GM19438 (cell line): ENCODE results near the gene SFMBT1.

Experiments
- ATAC-seq: cut with Tn5 transposase; IDR thresholded peaks from one replicate; pipeline ENCODE4 v1.9.1; 2021; ENCODE audit warnings: low read depth; ENCODE audit not compliant: unreplicated experiment

The SFMBT1 gene

DNA sequence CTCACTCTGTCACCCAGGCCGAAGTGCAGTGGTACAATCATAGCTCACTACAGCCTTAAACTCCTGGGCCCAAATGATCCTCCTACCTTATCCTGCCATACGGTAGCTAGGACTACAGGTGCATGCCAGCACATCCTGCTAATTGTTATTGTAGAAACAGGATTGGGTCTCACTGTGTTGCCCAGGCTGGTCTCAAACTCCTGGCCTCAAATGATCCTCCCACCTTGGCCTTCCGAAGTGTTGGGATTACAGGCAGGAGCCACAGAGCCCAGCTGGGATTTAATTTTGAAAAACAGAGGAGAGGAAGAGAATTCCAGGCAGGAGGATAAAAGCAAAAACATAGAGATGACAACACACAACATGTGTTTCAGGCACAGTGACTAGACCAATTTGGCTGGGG lies 40.5 kb downstream of the SFMBT1 start:
- ATAC-seq: no peak

DNA sequence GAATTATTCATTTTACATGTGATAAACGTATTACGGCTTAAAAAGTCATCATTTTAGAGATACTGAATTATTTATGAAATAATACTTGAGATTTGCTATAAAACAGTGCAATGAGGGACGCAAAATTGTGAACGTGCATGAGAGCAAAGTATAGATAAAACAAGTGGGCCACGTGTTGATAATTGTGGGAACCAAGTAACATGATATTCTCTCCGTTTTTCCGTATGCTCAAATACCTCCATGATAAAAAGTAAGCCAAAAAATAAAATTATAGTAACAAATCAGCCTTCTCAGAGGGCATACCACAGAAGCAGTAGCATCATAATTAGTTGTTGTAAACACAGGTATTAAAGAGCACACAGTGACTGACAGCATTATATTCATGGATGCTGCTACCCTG lies 42.6 kb downstream of the SFMBT1 start:
- ATAC-seq: no peak

DNA sequence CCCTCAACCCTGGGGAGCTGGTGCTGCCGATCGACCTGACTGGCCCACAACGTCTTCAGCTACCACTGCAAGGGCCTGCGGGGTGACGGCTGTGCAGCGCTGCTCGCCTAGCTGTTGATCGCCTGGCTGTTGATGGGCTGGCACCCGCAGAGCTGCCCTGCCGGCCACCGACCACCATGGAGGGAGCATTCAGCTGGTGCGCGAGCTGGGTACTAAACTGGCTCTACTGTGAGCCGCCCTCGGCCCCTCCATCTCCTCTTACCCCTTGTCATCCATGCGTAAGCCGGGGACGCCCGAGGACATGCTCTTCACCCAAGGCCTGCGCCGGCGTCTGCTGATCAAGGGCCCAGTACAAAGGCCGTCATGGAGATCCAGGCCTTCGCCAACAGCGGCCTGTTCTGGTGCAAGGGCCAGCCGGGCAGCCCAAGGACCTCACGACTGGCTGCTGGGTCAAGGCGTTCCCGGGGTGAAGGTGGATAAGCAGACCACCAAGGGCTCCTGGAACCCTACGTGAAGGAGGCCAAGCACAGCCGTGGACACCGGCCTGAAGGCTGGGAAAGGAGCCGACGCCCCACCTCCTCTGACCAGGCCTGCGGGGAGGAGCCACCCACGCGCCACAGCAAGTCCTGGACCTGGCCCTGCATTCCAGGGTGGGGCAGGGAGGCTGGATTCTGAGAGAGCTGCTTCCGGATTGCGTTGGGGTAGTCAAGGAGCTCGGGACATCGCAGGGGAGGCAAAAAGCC lies 46.9 kb downstream of the SFMBT1 start:
- ATAC-seq: no peak

DNA sequence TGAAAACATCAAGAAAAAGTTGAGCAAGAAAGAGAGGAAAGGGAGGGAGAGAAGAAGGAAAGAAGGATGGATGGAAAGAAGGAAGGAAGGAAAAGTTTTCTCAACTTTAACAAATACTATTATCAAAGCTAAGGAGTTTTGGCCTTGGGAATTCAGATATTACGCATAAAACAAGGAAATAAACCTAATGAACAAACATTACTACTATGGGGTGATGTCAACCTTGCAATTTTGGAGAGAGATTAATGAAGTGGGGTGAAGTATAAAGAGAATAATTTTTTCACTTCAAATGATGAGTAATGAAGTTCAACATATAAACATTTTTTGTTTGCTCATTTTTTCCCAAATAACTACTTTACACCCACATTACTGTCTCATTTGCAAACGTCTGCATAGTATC lies 55.2 kb downstream of the SFMBT1 start:
- ATAC-seq: no peak

DNA sequence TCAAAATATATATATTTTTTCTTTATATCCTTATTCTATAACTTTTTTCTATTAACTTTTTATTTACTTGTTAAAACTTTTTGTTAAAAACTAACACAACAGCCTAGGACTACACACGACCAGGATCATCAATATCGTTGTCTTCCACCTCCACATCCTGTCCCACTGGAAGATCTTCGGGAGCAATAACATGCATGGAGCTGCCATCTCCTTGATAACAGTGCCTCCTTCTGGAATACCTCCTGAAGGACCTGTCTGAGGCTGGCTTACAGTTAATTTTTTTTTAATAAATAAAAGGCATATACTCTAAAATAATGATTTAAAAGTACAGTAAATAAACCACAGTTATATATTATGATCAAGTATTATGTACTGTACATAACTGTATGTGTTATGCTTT lies 58.9 kb downstream of the SFMBT1 start:
- ATAC-seq: no peak

DNA sequence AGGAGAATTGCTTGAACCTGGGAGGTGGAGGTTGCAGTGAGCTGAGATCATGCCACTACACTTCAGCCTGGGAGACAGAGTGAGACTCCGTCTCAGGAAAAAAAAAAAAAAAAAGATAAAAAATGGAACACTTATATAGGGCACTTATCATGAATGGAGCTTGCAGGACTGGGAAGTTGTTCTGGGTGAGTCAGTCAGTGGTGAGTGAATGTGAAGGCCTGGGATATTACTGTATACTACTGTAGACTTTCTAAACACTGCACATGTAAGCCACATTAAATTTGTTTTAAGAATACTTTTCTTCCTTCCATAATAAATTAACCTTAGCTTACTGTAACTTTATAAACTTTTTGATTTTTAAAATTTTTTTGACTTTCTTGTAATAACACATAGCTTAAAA lies 59.8 kb downstream of the SFMBT1 start:
- ATAC-seq: no peak

DNA sequence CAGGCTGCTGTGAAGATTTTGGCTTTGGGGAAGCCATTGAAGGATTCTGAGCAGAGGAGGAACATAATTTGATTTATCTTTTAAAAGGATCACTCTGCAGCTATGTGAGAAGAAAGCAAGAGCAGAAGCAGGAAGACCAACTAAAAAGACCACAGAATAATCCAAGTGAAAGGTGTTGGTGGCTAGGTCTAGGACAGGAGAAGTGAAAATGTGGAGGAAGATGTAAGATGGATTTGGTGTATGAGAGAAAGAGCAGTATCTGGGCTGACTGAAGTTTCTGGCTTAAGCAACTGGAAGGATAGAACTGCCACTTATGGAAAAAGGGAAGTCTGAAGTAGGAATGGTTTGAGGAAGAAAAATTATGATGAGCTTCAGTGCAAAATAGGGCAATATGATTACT lies 62.0 kb downstream of the SFMBT1 start:
- ATAC-seq: peak; percentile 30

DNA sequence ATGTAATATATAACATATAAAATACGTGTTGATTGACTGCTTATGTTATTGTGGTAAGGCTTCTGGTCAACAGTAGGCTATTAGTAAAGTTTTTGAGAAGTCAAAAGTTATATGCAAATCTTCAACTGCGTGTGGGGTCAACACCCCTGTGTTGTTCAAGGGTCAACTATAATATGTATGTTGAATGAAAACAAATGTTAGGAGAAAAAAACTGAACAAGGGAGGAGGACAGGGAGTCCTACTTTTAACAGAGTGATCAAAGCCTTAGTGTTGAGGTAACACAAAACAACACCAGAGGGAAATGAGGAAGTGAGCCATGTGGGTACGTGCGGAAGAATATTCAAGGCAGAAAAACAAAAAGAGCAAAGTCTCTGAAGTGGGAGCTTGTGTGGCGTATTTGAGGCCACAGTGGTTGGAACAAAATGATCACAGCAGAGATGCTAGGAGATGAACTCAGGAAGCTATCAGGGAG lies 62.5 kb downstream of the SFMBT1 start:
- ATAC-seq: peak; percentile 73

DNA sequence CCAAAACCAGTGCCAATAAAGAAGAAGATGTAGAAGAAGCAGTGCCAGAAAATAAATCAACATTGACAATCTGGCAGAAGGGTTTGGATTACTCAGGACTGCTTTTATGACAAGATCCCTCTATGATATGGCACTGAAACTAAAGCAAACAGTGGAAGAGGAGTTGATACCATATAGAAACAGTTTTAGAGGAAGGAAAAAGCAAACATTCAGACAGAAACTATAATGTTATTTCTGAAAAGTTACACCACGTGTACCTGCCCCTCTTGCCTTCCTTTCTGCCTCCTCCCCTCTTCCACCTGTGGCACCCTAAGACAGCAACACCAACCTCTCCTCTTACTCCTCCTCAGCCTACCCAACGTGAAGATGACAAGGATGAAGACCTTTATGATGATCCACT lies 63.0 kb downstream of the SFMBT1 start:
- peak; percentile 14 for ATAC-seq

DNA sequence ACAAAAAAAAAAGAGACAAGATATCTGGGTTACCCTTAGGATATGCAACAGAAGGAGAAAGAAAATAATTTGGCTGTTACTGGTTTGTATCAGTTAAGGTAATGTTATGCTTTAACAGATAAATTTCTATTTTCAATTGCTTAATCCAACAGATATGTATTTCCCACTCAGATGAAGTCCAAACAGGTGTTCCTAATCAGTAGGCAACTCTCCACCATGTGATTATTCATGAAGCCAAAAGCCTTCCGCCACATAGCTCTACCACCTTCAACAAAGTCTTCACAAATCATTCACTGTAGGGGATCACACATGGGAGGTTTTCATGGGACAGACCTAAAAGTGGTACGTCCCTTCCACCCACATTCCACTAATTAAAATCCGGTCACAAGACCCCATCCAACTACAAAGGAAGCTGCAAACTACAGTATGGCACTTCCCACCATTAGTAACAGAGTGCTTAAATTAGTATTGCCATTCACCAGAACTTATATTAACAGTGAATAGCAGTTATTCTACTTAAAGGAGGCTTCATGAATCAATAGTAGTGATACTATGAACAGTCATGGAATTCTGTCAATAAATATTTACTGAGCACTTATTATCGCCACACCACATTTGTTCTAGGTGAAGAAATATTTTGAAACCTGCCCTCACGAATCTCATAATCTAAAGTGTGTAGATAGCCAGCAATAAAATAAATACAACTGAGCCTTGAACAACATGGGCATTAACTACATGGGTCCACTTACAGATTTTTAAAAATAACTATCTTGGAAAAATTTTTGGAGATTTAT lies 66.5 kb downstream of the SFMBT1 start:
- ATAC-seq: no peak

DNA sequence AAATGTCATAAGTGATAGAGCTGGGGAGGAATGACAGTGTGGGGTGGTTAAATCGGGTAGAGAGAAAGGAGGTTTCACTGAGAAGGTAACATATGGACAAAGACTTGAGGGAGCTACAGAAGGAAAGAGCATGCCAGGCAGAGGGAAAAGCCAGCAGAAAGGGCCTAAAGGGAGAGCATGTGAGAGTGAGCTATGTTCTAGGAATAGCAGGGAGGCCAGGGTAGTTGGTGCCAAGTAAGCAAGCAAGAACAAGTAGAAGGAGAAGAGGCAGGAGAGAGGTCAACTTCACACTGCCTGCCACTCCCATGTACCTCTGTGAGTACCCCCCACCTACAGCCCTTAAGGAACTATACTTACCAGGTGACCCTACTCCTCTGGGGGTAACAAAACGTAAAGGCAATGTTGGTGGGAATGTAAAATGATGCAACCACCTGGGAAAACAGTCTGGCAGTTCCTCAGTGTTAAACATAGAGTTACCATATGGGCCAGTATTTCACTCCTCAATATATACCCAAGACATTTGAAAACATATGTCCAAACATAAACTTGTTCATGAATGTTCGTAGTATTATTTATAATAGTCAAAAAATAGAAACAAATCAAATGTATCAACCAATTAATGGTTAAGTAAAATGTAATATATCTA lies 67.6 kb downstream of the SFMBT1 start:
- ATAC-seq: no peak

DNA sequence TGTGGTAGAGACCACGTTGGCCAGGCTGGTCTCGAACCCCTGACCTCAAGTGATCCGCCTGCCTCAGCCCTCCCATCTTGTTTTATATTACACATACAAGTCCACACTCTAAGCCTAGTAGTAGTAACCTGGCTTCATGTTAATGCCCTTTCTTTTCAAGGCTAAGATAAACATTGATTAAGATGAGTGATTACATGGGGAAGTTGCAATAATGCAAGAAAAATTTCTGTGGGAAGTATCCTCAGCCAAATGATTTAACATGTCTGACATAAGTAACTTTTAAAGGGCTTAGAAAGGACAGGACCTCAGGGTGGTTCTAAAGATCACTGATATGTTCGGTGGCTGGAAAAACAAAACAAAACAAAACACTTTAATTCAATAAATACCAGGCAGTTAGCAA lies 72.1 kb downstream of the SFMBT1 start:
- ATAC-seq: no peak

DNA sequence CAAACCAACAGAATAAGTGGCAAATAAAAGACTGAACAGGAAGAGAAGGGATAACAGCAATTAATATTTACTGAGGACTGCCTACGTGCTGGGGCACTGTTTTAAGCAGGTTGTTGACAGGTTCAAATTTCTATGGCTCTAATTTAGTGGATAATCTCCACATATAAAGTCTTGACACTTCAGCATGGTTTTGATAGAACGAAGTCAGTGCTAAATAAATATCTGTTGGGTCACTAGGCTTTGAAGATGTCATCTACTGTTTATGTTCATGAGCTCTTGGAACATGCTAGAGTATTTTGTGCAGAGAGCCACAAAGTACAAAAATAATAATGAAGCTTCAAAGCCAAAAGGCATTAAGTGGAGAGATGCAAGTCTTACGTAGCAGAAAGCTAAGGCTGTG lies 74.0 kb downstream of the SFMBT1 start:
- no peak for ATAC-seq

DNA sequence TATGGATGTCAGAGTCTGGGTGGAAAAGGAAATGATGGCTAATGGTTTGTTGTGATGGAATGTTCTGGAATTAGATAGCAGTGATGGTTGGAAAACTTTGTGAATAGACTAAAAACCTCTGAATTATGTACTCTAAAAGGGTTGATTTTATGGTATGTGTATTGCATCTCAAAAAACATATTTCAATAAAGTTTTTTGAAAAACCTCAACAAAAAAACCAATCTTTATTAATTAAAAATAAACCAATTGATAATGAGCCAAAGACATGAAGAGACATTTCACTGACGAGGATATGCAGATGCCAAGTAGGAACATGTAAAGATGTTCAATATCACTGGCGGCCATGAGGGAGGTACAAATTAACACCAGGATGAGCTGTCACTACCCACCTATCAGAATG lies 78.5 kb downstream of the SFMBT1 start:
- ATAC-seq: no peak

DNA sequence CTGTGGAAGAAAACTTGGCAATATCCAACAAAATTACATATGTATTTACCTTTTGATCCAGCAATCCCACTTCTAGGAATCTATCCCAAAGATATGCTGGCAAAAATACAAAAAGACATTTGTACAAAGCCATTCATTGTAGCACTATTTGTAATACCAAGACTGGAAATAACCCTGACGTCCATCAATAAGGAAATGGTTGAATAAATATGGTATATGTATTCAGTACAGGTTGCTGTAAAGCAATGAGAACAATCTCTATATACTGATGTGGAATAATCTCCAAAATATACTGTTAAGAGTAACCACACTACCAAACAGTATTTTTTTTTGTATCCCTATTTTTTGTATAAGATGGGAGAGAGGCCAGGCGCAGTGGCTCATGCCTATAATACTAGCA lies 83.7 kb downstream of the SFMBT1 start:
- ATAC-seq: no peak

DNA sequence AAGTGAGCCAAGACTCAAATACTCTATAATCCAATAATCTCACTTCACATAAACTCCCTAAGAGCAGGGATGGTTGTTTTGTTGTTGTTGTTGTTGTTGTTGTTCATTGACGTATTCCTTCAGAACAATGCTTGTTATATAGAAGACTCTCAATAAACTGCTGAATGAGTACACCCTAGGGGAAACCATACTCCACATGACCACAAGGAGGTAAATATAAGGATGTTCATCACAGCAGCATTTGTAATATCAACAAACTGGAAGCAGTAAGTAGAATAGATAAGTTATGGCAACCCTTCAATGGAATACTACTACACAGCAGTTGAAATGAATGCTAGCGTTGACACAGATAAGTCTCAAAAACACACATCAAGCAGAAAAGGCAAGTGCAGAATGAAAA lies 86.1 kb downstream of the SFMBT1 start:
- no peak for ATAC-seq

DNA sequence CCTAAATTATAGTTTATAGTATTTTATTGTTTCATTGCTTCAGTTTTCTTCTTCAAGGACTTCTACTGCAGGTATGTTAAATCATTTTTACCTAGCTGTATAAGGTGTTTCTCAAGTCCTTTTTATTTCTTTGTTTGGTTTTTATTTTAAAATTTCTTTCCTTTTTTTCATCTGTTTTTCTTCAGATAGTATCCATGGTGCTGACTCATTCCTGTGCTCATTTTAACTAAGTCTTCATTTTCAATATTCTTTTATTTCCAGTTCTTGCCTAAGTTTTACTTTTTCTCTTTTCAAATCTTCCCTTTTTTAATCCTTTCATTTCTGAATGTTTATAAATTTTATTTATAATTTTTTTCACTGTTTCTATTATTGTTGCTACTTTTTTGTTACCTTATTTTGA lies 106.3 kb downstream of the SFMBT1 start:
- no peak for ATAC-seq

DNA sequence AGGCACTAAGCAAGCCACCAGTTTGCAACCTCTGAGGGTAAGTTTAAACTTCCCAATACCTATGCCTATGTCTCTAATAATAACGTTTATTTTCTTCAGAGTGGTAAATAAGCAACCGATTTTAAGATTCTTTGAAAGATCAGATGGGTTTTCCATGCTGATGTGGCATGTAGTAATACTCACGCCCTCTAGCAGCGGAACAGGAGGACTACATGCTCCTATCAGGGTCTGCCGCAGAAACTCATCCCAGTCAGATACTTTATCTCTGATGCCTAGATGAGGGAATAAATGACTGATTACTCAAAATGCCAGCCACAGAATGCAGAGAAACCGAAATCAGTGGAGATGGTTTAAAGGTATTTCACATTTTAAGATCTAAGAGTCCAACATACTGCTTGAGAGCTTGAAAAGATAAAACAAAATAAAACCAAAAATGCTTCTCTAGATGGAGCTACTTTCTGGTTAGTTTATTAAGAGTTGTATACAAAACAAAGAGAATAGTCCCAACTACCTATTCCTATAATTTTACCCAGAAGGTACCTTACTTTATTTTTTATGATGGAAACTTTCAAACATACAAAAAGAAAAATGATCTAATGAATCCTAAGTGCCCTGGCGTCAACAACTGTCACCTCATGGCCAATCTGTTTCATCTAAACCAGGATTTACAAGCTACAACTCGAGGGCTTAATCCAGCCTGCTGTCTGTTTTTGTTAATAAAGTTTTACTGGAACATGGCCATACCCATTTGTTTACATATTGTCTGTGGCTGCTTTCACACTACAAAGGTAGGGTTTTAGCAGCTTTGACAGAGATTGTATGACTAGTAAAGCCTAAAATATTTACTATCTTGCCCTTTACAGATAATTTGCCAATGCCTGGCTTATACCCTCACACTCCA lies 111.0 kb downstream of the SFMBT1 start:
- no peak for ATAC-seq

DNA sequence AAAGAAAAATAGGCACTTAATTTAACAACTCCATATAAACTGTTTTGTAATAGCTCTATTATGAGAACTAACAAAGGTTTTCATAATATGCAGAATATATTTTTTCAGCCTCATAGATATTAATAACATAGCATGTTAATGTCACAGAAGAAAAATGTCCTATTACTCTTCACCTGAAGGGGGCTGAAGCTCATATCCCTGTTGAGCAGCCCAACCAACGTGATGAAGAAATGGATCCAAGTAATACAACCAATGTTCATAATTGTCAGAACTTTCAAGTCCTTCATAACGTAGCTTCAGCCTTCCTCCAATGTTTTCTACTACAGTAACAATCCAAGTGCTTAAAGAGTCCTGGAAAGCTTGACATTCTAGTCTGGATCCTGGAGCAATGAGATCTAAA lies 114.0 kb downstream of the SFMBT1 start:
- ATAC-seq: no peak

DNA sequence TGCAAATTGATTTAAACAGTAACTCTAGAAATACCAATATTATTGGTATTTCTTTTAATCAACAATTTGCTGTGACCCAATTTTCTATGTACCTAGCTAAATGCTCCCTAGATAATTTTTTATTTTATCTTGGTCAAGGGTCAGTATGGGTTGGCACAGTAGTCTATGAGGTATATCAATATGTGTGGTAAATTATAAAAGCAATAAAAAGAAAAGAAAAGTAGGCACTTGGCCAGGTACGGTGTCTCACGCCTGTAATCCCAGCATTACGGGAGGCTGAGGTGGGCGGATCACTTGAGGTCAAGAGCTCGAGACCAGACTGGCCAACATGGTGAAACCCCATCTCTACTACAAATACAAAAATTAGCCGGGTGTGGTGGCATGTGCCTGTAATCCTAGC lies 114.5 kb downstream of the SFMBT1 start:
- no peak for ATAC-seq

DNA sequence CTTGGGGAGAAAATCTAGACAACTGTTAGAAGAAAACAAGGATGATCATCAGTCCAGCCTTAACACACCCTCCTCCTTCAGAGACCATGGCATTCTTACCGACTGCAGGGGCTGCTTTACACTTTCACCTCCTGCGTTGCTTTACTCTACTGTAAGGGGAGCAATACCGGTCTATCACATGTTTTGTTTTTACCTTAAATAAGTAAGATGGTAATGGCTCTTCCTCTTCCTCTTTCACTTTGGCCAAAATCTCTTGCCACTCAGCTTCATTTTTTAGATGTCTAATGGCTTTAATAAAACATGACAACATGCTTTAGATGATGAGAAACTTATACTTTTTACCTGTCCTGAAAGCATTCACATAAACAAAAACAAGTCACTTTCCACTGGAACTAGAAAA lies 115.1 kb downstream of the SFMBT1 start:
- ATAC-seq: no peak
